ENCODE measurements around the gene TSPEAR.
"Not testable (repeated sequence)": the region's sequence is repeated elsewhere in the genome, so short reads cannot be mapped to it uniquely, and the experiment has no call there.

TSPEAR gene

GRCh38 chr21:44485254-44485793 lies 226.0 kb downstream of the TSPEAR start:
- Histone ChIP-seq H3K36me3 (ENCODE audit: control insufficient read depth in 2 of 2, insufficient read depth in 2 of 2, low read length in 2 of 2) (no peaks in the 10 kb centered on the region), H3K27ac (ENCODE audit: low read length) (no peak overlapping the region), H3K9me3 (ENCODE audit: control insufficient read depth in 2 of 2, low read length in 2 of 2) (no peaks in the 10 kb centered on the region), H3K4me3 (ENCODE audit: low read length in 2 of 2) (peak overlapping the region in 1 of 2 donors; percentile 29), H3K9ac (ENCODE audit: low read length in 2 of 2) (no peak overlapping the region), H3K4me1 (ENCODE audit: control insufficient read depth, insufficient read depth, low read length) (no peaks in the 10 kb centered on the region), H3K27me3 (ENCODE audit: control insufficient read depth in 1 of 2, insufficient read depth in 2 of 2, low read length in 2 of 2) (no peaks in the 10 kb centered on the region)

GRCh38 chr21:44484498-44485253 lies 226.7 kb downstream of the TSPEAR start:
- Histone ChIP-seq H3K27me3 (ENCODE audit: control insufficient read depth in 1 of 2, insufficient read depth in 2 of 2, low read length in 2 of 2) (no peaks in the 10 kb centered on the region), H3K36me3 (ENCODE audit: control insufficient read depth in 2 of 2, insufficient read depth in 2 of 2, low read length in 2 of 2) (no peaks in the 10 kb centered on the region), H3K4me1 (ENCODE audit: control insufficient read depth, insufficient read depth, low read length) (no peaks in the 10 kb centered on the region), H3K27ac (ENCODE audit: low read length) (no peak overlapping the region), H3K4me3 (ENCODE audit: low read length in 2 of 2) (no peak overlapping the region), H3K9ac (ENCODE audit: low read length in 2 of 2) (no peak overlapping the region), H3K9me3 (ENCODE audit: control insufficient read depth in 2 of 2, low read length in 2 of 2) (no peaks in the 10 kb centered on the region)

GRCh38 chr21:44483288-44484237 lies 227.8 kb downstream of the TSPEAR start:
- Histone ChIP-seq H3K4me1 (ENCODE audit: control insufficient read depth, insufficient read depth, low read length) (peaks cover 4% of the 10 kb centered on the region), H3K4me3 (ENCODE audit: low read length in 2 of 2) (no peak overlapping the region), H3K27me3 (ENCODE audit: control insufficient read depth in 1 of 2, insufficient read depth in 2 of 2, low read length in 2 of 2) (no peaks in the 10 kb centered on the region), H3K9ac (ENCODE audit: low read length in 2 of 2) (no peak overlapping the region), H3K36me3 (ENCODE audit: control insufficient read depth in 2 of 2, insufficient read depth in 2 of 2, low read length in 2 of 2) (no peaks in the 10 kb centered on the region), H3K9me3 (ENCODE audit: control insufficient read depth in 2 of 2, low read length in 2 of 2) (no peaks in the 10 kb centered on the region), H3K27ac (ENCODE audit: low read length) (no peak overlapping the region)

- H3K9ac ChIP-seq (ENCODE audit: low read length in 2 of 2): no peak overlapping the region
- H3K9me3 ChIP-seq (ENCODE audit: control insufficient read depth in 2 of 2, low read length in 2 of 2): no peaks in the 10 kb centered on the region
- no peak overlapping the region for H3K4me3 ChIP-seq (ENCODE audit: low read length in 2 of 2)
- no peak overlapping the region for H3K27ac ChIP-seq (ENCODE audit: low read length)
- H3K36me3 ChIP-seq (ENCODE audit: control insufficient read depth in 2 of 2, insufficient read depth in 2 of 2, low read length in 2 of 2): no peaks in the 10 kb centered on the region
- no peaks in the 10 kb centered on the region for H3K27me3 ChIP-seq (ENCODE audit: control insufficient read depth in 1 of 2, insufficient read depth in 2 of 2, low read length in 2 of 2)
- H3K4me1 ChIP-seq (ENCODE audit: control insufficient read depth, insufficient read depth, low read length): peaks cover 13% of the 10 kb centered on the region
Measured at GRCh38 chr21:44482581-44483287, 228.6 kb downstream of the TSPEAR start.

- H3K4me1 ChIP-seq (ENCODE audit: control insufficient read depth, insufficient read depth, low read length): peaks cover 17% of the 10 kb centered on the region
- H3K36me3 ChIP-seq (ENCODE audit: control insufficient read depth in 2 of 2, insufficient read depth in 2 of 2, low read length in 2 of 2): peaks cover 0 to 2% of the 10 kb centered on the region in 2 donors
- H3K4me3 ChIP-seq (ENCODE audit: low read length in 2 of 2): no peak overlapping the region
- H3K27me3 ChIP-seq (ENCODE audit: control insufficient read depth in 1 of 2, insufficient read depth in 2 of 2, low read length in 2 of 2): no peaks in the 10 kb centered on the region
- H3K27ac ChIP-seq (ENCODE audit: low read length): no peak overlapping the region
- H3K9ac ChIP-seq (ENCODE audit: low read length in 2 of 2): no peak overlapping the region
- H3K9me3 ChIP-seq (ENCODE audit: control insufficient read depth in 2 of 2, low read length in 2 of 2): no peaks in the 10 kb centered on the region
Measured at GRCh38 chr21:44480200-44481053, 230.9 kb downstream of the TSPEAR start.

GRCh38 chr21:44479556-44480199 lies 231.7 kb downstream of the TSPEAR start:
- not testable (repeated sequence) for H3K27ac ChIP-seq (ENCODE audit: low read length); H3K9ac ChIP-seq (ENCODE audit: low read length in 2 of 2)

GRCh38 chr21:44478801-44479167 lies 232.6 kb downstream of the TSPEAR start:
- H3K9me3 ChIP-seq (ENCODE audit: control insufficient read depth in 2 of 2, low read length in 2 of 2): no peaks in the 10 kb centered on the region
- H3K4me1 ChIP-seq (ENCODE audit: control insufficient read depth, insufficient read depth, low read length): peaks cover 17% of the 10 kb centered on the region
- H3K36me3 ChIP-seq (ENCODE audit: control insufficient read depth in 2 of 2, insufficient read depth in 2 of 2, low read length in 2 of 2): peaks cover 0 to 2% of the 10 kb centered on the region in 2 donors
- H3K9ac ChIP-seq (ENCODE audit: low read length in 2 of 2): peak overlapping the region in 1 of 2 donors; percentile 5
- no peaks in the 10 kb centered on the region for H3K27me3 ChIP-seq (ENCODE audit: control insufficient read depth in 1 of 2, insufficient read depth in 2 of 2, low read length in 2 of 2)
- peak overlapping the region in 1 of 2 donors; percentile 15 for H3K4me3 ChIP-seq (ENCODE audit: low read length in 2 of 2)
- H3K27ac ChIP-seq (ENCODE audit: low read length): no peak overlapping the region

More at GRCh38 chr21:44479556-44480199, 231.7 kb downstream of the TSPEAR start:
- peaks cover 17% of the 10 kb centered on the region for H3K4me1 ChIP-seq (ENCODE audit: control insufficient read depth, insufficient read depth, low read length)
- H3K36me3 ChIP-seq (ENCODE audit: control insufficient read depth in 2 of 2, insufficient read depth in 2 of 2, low read length in 2 of 2); H3K9me3 ChIP-seq (ENCODE audit: control insufficient read depth in 2 of 2, low read length in 2 of 2); H3K27me3 ChIP-seq (ENCODE audit: control insufficient read depth in 1 of 2, insufficient read depth in 2 of 2, low read length in 2 of 2); H3K4me3 ChIP-seq (ENCODE audit: low read length in 2 of 2): not testable (repeated sequence)

- H3K9ac ChIP-seq (ENCODE audit: low read length in 2 of 2): peak overlapping the region in 1 of 2 donors; percentile 36
- no peaks in the 10 kb centered on the region for H3K27me3 ChIP-seq (ENCODE audit: control insufficient read depth in 1 of 2, insufficient read depth in 2 of 2, low read length in 2 of 2)
- peaks cover 17% of the 10 kb centered on the region for H3K4me1 ChIP-seq (ENCODE audit: control insufficient read depth, insufficient read depth, low read length)
- no peak overlapping the region for H3K27ac ChIP-seq (ENCODE audit: low read length)
- peaks cover 0 to 2% of the 10 kb centered on the region in 2 donors for H3K36me3 ChIP-seq (ENCODE audit: control insufficient read depth in 2 of 2, insufficient read depth in 2 of 2, low read length in 2 of 2)
- no peaks in the 10 kb centered on the region for H3K9me3 ChIP-seq (ENCODE audit: control insufficient read depth in 2 of 2, low read length in 2 of 2)
- H3K4me3 ChIP-seq (ENCODE audit: low read length in 2 of 2): peak overlapping the region in 1 of 2 donors; percentile 15
Measured at GRCh38 chr21:44478124-44478800, 233.1 kb downstream of the TSPEAR start.

- no peak overlapping the region for H3K27ac ChIP-seq (ENCODE audit: low read length)
- H3K9ac ChIP-seq (ENCODE audit: low read length in 2 of 2): peak overlapping the region in 1 of 2 donors; percentile 47
- H3K36me3 ChIP-seq (ENCODE audit: control insufficient read depth in 2 of 2, insufficient read depth in 2 of 2, low read length in 2 of 2): peaks cover 0 to 2% of the 10 kb centered on the region in 2 donors
- peaks cover 17% of the 10 kb centered on the region for H3K4me1 ChIP-seq (ENCODE audit: control insufficient read depth, insufficient read depth, low read length)
- H3K9me3 ChIP-seq (ENCODE audit: control insufficient read depth in 2 of 2, low read length in 2 of 2): no peaks in the 10 kb centered on the region
- no peaks in the 10 kb centered on the region for H3K27me3 ChIP-seq (ENCODE audit: control insufficient read depth in 1 of 2, insufficient read depth in 2 of 2, low read length in 2 of 2)
- no peak overlapping the region for H3K4me3 ChIP-seq (ENCODE audit: low read length in 2 of 2)
Measured at GRCh38 chr21:44477712-44478111, 233.7 kb downstream of the TSPEAR start.

All from stomach smooth muscle (tissue), 2 donors.